Hepatocyte (in vitro differentiated cells): ENCODE data around the gene MB21D2.

Experiments used
- CTCF ChIP-seq: fragments of 200-600 bp; sonication (generic); IDR thresholded peaks from 2 replicates; pipeline ENCODE4 v1.5.1; 2016; ENCODE audit warnings: antibody characterized with exemption, mild to moderate bottlenecking; ENCODE audit not compliant: poor library complexity
- EZH2phosphoT487 ChIP-seq: fragments of 200-600 bp; sonication (generic); IDR thresholded peaks from one replicate; pipeline ENCODE4 v1.6.1; 2018; ENCODE audit warnings: antibody characterized with exemption, mild to moderate bottlenecking, low read depth, moderate library complexity; ENCODE audit not compliant: unreplicated experiment, severe bottlenecking

- no peak for TF ChIP-seq CTCF
- no peak for TF ChIP-seq EZH2phosphoT487
Observed at GRCh38 chr3:192831801-192832347, 85.8 kb downstream of the MB21D2 start.
